Left lung (tissue), 10 donors: ENCODE data around the gene TBX4. TPM values are rescaled to one million over a fixed set of nuclear protein-coding genes. Genes with fewer than 3 reads are reported as not detected.

Experiments
- ATAC-seq: fragments of 200-7000 bp; cut with Tn5 transposase; one replicate; pipeline ENCODE4 v1.9.1; 2020; ENCODE audit warnings: moderate library complexity
- DNase-seq, 4 donors: peaks; one replicate each; pipeline ENCODE4 v3.0.0-alpha.2; 2013 to 2020
- H3K27ac ChIP-seq, 2 donors: fragments of 200-600 bp; sonication (generic) in 1 of 2; one replicate each; pipeline versions ENCODE4 v1.5.0 to v1.8.0; 2020 to 2021
- H3K27me3 ChIP-seq, 2 donors: fragments of 200-600 bp; sonication (generic) in 1 of 2; one replicate each; pipeline versions ENCODE4 v1.5.0 to v1.8.0; 2020 to 2021
- H3K36me3 ChIP-seq, 2 donors: fragments of 200-600 bp; sonication (generic) in 1 of 2; one replicate each; pipeline versions ENCODE4 v1.5.0 to v1.8.0; 2020 to 2021
- H3K4me1 ChIP-seq, 2 donors: fragments of 200-600 bp; one replicate each; pipeline ENCODE4 v1.8.0; 2021
- H3K4me3 ChIP-seq, 2 donors: fragments of 200-600 bp; sonication (generic) in 1 of 2; one replicate each; pipeline versions ENCODE4 v1.5.0 to v1.8.0; 2020 to 2021; ENCODE audit warnings: mild to moderate bottlenecking in 1 of 2
- H3K9me3 ChIP-seq, 2 donors: fragments of 200-600 bp; sonication (generic) in 1 of 2; one replicate each; pipeline versions ENCODE4 v1.5.0 to v1.8.0; 2020 to 2021
- CTCF ChIP-seq, 2 donors: fragments of 200-600 bp; sonication (generic) in 1 of 2; IDR thresholded peaks; one replicate each; pipeline versions ENCODE4 v1.5.0 to v1.8.0; 2021; ENCODE audit warnings: antibody characterized with exemption in 2 of 2
- intact Hi-C, 2 donors: fragments of 100-400 bp; cut with DNase I; formaldehyde crosslinking; loops; one replicate each; pipeline versions ENCODE4 v1.11.2 to v1.14.2; 2022
- polyA plus RNA-seq, 6 donors: library from polyadenylated mRNA; unstranded; fragments of 120-200 nt; gene quantifications; one replicate each; pipeline ENCODE4 v1.2.1, GENCODE V29; 2013; ENCODE audit not compliant: insufficient read length in 6 of 6
- total RNA-seq, 2 donors: library from RNA; stranded (reverse); fragmentation: NEBNext Ultra II Directional; extraction: Animal tissue kit (Norgen Biotek cat#: 25700); gene quantifications; one replicate each; pipeline ENCODE4 v1.2.1, GENCODE V29; 2021
- donor health status: DM: no; HTN: yes; CAD: no.
- donor health status: DM: no; HTN: no; CAD: no.

The TBX4 gene
- total and polyA plus RNA-seq, 8 donors, result 21.2 to 190 (median 162) TPM

- intact Hi-C loops, result no loop called here
- Histone ChIP-seq H3K9me3 (no peaks in the 10 kb centered on the region), H3K27ac (no peak overlapping the region), H3K4me1 (no peaks in the 10 kb centered on the region), H3K36me3 (no peaks in the 10 kb centered on the region), H3K4me3 (no peak overlapping the region), H3K27me3 (no peaks in the 10 kb centered on the region)
- no peak for ATAC-seq
- no peak for TF ChIP-seq CTCF (IDR thresholded peaks at IDR 0.05)
- no peak for DNase-seq
These were observed 65.8 kb downstream of the TBX4 start for GRCh38 chr17:61517843-61518606.

GRCh38 chr17:61519139-61519538, 66.9 kb downstream of the TBX4 start:
- intact Hi-C loops, result no loop called here
- Histone ChIP-seq H3K27me3 (no peaks in the 10 kb centered on the region), H3K36me3 (no peaks in the 10 kb centered on the region), H3K4me3 (no peak overlapping the region), H3K4me1 (no peaks in the 10 kb centered on the region), H3K27ac (no peak overlapping the region), H3K9me3 (no peaks in the 10 kb centered on the region)
- ATAC-seq (no peak), DNase-seq (no peak)
- no peak for TF ChIP-seq CTCF (IDR thresholded peaks at IDR 0.05)

GRCh38 chr17:61519754-61520440, 67.7 kb downstream of the TBX4 start:
- intact Hi-C loops, result no loop called here
- H3K4me3 ChIP-seq, result no peak overlapping the region
- no peaks in the 10 kb centered on the region for H3K27me3 ChIP-seq
- no peaks in the 10 kb centered on the region for H3K9me3 ChIP-seq
- TF ChIP-seq CTCF (IDR thresholded peaks at IDR 0.05), result no peak
- DNase-seq (no peak), ATAC-seq (no peak)
- H3K4me1 ChIP-seq, result no peaks in the 10 kb centered on the region
- H3K36me3 ChIP-seq, result no peaks in the 10 kb centered on the region
- no peak overlapping the region for H3K27ac ChIP-seq

GRCh38 chr17:61520897-61521296, 68.7 kb downstream of the TBX4 start:
- H3K4me1 ChIP-seq, result no peaks in the 10 kb centered on the region
- intact Hi-C loops, result no loop called here

More at GRCh38 chr17:61520897-61521296, 68.7 kb downstream of the TBX4 start:
- DNase-seq, result no peak
- ATAC-seq, result no peak
- Histone ChIP-seq H3K27me3 (no peaks in the 10 kb centered on the region), H3K9me3 (no peaks in the 10 kb centered on the region), H3K27ac (no peak overlapping the region), H3K4me3 (no peak overlapping the region), H3K36me3 (no peaks in the 10 kb centered on the region)
- TF ChIP-seq CTCF (IDR thresholded peaks at IDR 0.05), result no peak
